NCI-H146 treated with DMSO at 0.1 percent for 48 hours (cell line): ENCODE data around the gene HOXB5.

Source experiments
- DNase-seq: peaks from one replicate; lab custom pipeline; 2025; ENCODE audit not compliant: unreplicated experiment; lab: John Stamatoyannopoulos, UW

The HOXB5 gene

DNA sequence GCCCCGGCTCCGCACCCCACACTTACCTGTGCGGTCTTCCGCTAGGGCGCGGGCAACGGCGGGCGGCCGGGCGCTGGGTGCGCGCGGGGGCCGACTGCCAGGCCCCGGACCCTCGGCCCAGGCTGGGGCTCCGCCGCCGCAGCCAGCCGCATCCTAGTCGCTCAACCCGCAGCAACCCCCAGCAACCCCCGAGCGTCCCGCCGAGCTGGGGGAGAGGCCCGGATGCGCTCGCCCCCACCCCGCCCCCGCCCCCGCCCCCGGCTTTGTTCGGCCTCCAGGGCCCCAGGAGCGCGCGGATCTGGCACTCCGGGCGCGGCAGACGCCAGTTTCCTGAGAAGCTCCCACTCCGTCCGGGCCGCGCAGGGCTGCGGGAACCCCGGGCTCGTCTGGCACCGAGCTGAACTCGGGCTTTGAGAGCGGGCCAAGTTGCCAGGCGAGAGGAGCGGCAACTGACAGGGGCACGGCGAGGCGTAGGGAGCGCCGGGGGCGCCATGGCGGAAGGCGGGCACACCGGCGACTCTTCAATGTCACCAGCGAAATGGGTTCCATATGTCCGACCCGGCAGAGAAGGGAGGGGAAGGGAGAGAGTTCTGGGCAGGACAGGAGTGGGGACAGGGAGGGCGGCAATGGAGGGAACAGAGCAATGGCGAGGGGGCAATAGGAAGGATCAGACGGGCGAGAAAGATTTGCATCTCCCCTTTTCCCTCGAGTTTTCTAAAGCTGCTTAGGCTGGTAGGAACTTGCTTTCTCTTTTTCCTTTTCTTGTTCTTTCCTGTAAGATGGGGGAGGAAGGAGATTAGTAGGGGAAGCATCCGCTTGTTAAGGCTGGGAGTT is 29.2 kb downstream of the HOXB5 start:
- no peak for DNase-seq

GRCh38 chr17:48563867-48564187 is 29.8 kb downstream of the HOXB5 start:
- no peak for DNase-seq

GRCh38 chr17:48563385-48563838 is 30.2 kb downstream of the HOXB5 start:
- DNase-seq, result no peak

GRCh38 chr17:48562934-48563333 is 30.6 kb downstream of the HOXB5 start:
- no peak for DNase-seq

- DNase-seq, result no peak
These were observed 31.4 kb downstream of the HOXB5 start for GRCh38 chr17:48561884-48562810.

DNA sequence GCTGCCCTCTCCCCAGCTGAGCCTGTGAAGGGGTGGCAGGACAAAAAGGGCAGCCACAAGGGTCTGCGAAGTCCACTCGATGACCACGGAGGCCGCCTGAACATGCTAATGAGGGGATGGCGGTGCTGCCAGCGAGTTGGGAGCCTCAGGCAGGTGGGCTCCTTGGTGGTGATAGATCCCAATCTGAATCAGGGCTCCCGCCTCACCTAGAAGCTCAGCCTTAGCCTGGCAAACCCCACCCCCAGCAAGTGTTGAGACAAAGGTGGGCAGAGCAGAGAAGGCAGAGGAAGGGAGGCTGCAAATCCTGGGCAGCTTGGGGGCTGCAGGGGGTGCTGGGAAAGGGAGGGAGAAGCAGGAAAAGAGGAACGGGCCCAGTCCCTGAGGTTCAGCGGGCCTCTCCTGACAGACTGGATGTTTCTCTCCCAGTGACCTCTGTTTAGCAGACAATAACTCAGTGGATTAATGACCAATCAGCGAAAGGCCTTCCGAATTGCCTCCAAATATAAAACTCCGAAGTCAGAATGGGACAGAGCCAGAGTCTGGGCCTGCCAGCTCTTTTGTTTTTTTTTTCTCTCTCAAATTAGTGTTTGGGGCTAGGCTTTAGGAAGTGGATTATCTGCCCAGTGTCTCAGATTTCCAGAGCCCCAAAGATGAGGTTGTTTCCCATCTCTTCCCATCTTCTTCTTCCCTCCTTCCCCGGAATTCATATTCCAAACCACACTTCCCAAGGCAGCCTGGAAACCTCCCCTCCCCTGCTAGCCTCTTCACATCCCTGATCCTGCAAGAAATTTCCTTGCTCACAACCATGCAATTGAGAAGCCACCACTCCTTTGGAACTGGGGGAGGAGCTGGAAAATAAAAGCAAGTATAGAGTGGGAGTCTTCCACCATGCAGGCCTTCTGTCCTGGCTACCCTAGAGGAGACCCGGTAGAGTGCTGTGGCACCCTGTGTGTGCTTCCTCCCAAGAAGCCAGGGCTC is 33.5 kb downstream of the HOXB5 start:
- no peak for DNase-seq

GRCh38 chr17:48559122-48559839 is 34.3 kb downstream of the HOXB5 start:
- DNase-seq, result no peak

DNA sequence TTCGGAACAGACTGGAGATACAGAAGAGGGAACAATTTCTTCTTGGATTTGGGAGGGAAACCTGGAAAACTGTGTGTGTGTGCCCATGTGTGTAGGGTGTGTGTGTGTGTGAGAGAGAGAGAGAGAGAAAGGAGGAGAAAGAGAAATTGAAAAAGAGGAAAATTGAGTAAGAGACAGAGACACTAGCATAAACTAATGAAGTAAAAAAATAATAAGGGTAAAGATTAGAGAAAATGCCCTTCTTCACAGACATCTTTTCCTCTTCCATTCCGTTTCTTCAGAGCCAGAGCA is 34.8 kb downstream of the HOXB5 start:
- DNase-seq, result no peak

GRCh38 chr17:48558057-48558830 is 35.3 kb downstream of the HOXB5 start:
- no peak for DNase-seq

- no peak for DNase-seq
These were observed 36.8 kb downstream of the HOXB5 start for GRCh38 chr17:48556576-48557401.

- no peak for DNase-seq
These were observed 37.4 kb downstream of the HOXB5 start for GRCh38 chr17:48556229-48556575.

GRCh38 chr17:48555258-48556228 is 38.0 kb downstream of the HOXB5 start:
- peak; percentile 55 for DNase-seq

GRCh38 chr17:48554412-48555257 is 38.9 kb downstream of the HOXB5 start:
- DNase-seq, result no peak

- no peak for DNase-seq
These were observed 39.8 kb downstream of the HOXB5 start for GRCh38 chr17:48553826-48554225.

DNA sequence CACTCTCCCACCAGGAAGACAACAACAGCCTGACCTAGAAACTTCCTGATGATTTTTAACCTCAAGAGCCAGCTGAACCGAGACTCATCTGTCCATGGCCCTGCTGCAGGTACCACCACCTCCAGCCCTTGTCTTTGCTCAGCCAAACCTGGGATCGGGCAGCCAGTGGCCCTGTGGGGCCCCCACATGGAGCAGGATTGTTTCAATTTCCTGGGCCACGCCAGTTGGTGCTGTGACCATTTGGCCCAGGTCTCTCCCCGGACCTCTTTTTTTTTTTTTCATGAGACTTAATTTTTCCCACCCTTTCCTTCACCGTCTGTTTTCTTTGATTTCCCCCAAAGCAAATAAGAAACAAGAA is 40.4 kb downstream of the HOXB5 start:
- no peak for DNase-seq

- DNase-seq, result no peak
These were observed 41.0 kb downstream of the HOXB5 start for GRCh38 chr17:48552466-48553189.
